Measurements from ENCODE around the gene MINDY4.

DNA sequence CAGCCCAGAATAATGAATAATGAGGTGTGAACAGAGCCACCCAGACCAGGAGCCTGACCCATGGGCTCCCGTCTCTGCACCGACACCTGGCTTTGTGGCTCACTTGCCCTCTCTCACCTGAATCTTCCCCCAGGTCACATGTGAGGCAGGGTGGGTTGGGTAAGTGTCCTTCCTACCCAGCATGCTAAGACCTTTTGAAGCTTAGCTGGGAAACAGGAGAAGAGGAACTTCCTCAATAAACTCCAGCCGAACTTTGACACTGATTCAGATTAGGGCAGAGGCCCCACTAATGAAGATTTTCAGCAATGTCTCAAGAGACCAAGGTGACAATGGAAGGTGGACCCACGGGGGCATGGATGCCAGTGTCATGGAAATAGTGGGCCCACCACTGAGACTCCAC is 93.9 kb downstream of the MINDY4 start:
- TF ChIP-seq, protein P1, sequence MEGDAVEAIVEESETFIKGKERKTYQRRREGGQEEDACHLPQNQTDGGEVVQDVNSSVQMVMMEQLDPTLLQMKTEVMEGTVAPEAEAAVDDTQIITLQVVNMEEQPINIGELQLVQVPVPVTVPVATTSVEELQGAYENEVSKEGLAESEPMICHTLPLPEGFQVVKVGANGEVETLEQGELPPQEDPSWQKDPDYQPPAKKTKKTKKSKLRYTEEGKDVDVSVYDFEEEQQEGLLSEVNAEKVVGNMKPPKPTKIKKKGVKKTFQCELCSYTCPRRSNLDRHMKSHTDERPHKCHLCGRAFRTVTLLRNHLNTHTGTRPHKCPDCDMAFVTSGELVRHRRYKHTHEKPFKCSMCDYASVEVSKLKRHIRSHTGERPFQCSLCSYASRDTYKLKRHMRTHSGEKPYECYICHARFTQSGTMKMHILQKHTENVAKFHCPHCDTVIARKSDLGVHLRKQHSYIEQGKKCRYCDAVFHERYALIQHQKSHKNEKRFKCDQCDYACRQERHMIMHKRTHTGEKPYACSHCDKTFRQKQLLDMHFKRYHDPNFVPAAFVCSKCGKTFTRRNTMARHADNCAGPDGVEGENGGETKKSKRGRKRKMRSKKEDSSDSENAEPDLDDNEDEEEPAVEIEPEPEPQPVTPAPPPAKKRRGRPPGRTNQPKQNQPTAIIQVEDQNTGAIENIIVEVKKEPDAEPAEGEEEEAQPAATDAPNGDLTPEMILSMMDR (IDR thresholded peaks at IDR 0.05) = no peak
- no peak for TF ChIP-seq EZH2 (IDR thresholded peaks at IDR 0.05; ENCODE audit: borderline replicate concordance, insufficient read depth, low read depth, low read length, poor library complexity, severe bottlenecking)
